Vagina (tissue), 2 donors: ENCODE data around the gene GRIK4.

Experiments
- POLR2AphosphoS5 ChIP-seq, 2 donors: sonication (generic); formaldehyde crosslinking; IDR thresholded peaks; one replicate each; pipeline ENCODE4 v1.9.0; 2017; ENCODE audit warnings: antibody characterized with exemption in 2 of 2, mild to moderate bottlenecking in 2 of 2, low read depth in 1 of 2; ENCODE audit not compliant: insufficient read depth in 1 of 2
- TF ChIP-seq, protein P1 (sequence below), 3 experiments: fragments of 450-650 bp in 2 of 3; fragments of 200-600 bp in 1 of 3; sonication (generic) in 1 of 3; IDR thresholded peaks; one replicate each; pipeline ENCODE4 v1.5.1; 2017 to 2019; ENCODE audit warnings: antibody characterized with exemption in 3 of 3, mild to moderate bottlenecking in 2 of 3, moderate library complexity in 2 of 3

DNA sequence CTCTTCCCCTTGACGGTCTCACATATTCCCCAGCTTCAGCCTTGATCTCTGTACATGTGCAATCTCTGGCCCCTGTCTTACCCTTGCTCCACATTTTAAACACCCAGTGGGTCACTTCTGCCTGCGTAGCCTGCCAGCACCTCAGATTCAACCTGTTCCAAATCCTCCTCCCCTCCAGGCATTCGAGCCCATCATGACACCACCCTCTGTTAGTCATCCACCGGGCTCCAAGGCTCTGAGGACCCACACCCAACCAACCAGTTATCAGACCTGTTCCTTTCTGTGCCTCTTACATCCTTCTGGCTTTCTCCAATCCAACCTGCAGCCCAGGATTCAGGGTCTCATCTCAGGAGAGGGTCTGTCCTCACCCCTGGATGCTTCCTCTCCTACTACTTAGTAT lies 392.6 kb downstream of the GRIK4 start:
- TF ChIP-seq, protein P1, sequence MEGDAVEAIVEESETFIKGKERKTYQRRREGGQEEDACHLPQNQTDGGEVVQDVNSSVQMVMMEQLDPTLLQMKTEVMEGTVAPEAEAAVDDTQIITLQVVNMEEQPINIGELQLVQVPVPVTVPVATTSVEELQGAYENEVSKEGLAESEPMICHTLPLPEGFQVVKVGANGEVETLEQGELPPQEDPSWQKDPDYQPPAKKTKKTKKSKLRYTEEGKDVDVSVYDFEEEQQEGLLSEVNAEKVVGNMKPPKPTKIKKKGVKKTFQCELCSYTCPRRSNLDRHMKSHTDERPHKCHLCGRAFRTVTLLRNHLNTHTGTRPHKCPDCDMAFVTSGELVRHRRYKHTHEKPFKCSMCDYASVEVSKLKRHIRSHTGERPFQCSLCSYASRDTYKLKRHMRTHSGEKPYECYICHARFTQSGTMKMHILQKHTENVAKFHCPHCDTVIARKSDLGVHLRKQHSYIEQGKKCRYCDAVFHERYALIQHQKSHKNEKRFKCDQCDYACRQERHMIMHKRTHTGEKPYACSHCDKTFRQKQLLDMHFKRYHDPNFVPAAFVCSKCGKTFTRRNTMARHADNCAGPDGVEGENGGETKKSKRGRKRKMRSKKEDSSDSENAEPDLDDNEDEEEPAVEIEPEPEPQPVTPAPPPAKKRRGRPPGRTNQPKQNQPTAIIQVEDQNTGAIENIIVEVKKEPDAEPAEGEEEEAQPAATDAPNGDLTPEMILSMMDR (IDR thresholded peaks at IDR 0.05), result no peak
- TF ChIP-seq POLR2AphosphoS5 (IDR thresholded peaks at IDR 0.05; ENCODE audit: insufficient read depth in 1 of 2, low read depth in 1 of 2), result no peak
